KG1 (cell line): ENCODE measurements around the gene HMBS.
"Not testable (repeated sequence)": the region's sequence is repeated elsewhere in the genome, so short reads cannot be mapped to it uniquely, and the experiment has no call there.

Source experiments
- DNase-seq: peaks from one replicate; lab custom pipeline; 2025; lab: John Stamatoyannopoulos, UW

Gene HMBS

DNA sequence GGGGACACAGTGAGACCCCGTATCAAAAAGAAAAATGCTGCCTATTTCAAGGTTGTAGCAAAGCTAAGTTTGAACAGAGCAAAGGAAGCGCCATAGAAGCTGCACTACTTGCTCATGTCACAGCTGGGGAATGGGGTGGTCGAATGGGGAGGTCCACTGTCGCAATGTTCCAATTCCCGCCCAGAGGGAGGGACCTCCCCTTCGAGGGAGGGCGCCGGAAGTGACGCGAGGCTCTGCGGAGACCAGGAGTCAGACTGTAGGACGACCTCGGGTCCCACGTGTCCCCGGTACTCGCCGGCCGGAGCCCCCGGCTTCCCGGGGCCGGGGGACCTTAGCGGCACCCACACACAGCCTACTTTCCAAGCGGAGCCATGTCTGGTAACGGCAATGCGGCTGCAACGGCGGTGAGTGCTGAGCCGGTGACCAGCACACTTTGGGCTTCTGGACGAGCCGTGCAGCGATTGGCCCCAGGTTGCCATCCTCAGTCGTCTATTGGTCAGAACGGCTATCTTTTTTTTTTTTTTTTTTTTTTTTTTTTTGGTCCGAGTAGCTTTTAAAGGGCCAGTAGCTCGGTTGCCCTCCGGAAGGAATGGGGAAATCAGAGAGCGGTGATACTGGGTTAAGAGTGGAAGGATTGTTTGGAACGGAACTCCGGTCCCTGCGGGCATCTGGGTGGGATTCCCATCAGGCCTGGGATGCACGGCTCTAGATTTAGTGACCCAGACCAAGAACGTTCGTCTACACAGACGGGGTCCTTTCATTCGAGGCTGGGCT is at the start of gene HMBS:
Gene HMBS (plus strand): TSS at position 219 of the 774 bp plus-strand sequence. CDS start 153 bp downstream, at position 372.
- DNase-seq = peak; percentile 99

DNA sequence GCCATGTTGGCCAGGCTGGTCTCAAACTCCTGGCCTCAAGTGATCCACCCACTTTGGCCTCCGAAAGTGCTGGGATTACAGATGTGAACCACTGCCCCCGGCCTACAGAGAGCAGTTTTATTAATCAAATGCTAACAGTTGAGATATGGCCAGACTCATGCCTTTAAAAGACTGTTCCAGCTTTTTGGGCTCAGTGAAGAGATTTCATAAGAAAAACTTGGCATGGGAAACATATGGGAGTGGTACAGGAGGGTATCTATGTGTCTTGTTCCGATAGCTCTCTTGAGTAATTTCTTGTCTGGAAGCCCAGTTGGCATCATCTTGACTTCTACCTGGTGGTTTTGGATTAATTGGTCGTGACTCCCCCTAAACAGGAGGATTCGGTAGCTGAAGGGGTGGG is 45.8 kb upstream of the HMBS start:
- no peak for DNase-seq

- not testable (repeated sequence) for DNase-seq
These were observed 45.2 kb upstream of the HMBS start for GRCh38 chr11:119039471-119039870.

DNA sequence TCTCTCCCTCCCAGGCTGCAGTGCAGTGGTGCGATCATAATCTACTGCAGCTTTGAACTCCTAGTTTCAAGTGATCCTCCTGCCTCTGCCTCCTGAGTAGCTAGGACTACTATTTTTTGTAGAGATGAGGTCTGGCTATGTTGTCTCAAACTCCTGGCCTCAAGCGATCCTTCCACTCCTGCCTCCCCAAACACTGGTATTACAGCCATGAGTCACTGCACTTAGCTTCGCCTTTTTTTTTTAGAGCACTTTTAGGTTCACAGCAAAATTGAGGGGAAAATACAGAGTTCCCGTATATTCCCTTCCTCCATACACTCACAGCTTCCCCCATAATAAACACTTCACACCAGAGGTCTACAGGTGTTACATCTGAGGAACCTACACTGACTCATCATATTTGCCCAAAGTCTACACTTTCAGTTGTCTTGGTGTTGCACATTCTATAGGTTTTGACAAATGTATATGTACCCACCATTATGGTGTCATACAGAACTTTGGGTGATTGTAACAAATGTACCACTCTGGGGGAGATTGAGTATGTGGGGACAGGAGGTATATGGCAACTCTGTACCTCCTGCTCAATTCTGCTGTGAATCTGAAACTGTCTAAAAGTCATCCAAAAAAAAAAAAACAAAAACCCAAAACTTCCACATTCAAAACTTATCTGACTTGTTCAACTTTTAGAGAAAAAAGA is 42.7 kb upstream of the HMBS start:
- no peak for DNase-seq

GRCh38 chr11:119042927-119043326 is 41.8 kb upstream of the HMBS start:
- DNase-seq = no peak

DNA sequence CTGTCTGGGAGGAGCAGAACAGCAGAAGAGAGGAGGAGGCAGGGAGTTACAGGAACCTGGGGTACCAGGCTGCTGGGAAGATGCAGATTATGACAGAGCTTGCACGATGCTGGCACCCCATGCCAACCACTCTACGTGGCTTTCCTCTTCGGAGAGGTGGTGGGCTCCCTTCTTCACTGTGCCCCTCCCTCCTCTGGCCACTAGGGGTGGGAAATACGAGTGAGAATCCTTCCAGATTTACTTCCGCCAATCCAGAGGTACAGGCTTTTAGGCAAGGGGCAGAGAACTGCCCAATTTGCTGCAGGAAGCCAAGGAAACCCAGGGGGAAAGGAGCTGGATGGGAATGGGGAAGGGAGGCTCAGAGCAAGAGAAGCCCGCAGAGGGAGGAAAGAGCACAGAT is 40.0 kb upstream of the HMBS start:
- no peak for DNase-seq

DNA sequence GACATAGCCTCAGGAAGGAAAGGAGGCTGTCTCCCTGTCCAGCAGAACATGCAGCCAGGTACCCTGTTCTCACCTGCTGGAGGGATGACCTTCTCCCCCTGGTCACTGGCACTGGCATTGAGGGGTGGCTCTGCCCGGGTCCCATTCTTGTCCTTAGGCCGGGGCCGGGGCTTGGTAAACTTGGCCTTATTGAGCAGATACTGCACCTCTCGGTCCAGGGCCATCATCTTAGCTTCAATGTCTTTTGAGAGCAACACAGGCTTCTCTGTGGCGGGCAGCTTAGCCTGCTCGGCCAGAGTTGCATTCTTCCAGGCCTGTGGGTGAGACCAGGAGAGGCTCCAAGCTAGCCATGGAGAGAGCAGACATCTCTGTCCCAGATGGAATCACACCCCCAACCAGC is 38.2 kb upstream of the HMBS start:
- no peak for DNase-seq

DNA sequence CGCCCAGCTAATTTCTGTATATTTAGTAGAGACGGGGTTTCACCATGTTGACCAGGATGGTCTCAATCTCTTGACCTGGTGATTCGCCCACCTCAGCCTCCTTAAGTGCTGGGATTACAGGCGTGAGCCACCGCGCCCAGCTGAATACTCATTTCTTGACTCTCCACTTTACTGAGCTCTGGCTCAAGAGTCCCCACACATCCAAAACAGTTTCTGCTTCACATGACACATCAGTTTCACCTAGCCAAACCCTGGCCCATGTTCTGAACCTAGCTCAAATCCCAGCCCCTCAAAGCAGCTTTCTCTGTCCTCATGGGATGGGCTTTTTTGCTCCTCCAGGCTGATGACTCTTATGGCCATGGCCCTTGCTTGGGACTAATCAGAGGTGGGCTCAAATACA is 37.5 kb upstream of the HMBS start:
- DNase-seq = no peak

DNA sequence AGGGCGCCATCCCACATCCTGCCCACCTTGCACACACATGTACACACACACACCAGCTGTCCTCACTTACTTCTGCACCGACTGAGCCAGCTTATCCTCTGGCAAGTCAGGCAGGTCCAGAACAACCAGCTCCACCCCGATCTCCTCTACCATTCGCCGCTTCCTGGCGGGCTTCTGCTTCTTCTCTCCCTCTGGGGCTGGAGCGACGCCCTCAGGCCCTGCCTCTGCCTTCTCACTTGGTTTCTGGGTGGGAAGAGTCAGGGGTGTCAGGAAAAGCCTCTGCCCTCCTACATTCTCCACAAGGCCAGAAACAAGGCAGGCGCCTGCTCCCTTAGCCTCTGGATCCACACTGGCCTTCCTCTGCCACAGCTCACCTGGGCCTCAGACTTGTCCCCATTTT is 36.0 kb upstream of the HMBS start:
- DNase-seq = no peak

DNA sequence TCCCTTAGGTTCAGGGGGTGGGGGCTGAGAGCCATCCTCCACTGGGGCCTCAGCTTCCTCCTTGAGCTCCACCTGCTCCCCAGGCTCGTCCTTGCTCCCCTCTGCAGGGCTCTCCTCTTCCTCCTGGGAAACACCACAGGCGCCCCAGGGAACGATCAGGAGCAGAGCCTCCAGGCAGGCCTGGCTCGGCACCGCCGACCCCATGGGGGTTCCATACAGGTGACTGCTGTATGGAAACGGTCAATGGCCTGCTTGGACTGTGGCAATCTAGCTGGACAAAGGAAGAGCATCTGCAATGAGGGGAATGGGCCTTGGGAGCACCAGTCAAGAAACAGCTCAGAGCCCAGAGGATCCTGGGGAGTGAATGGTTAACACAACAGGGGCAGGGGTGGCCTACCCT is 35.6 kb upstream of the HMBS start:
- no peak for DNase-seq

- DNase-seq = no peak
These were observed 33.1 kb upstream of the HMBS start for GRCh38 chr11:119051440-119052162.

- DNase-seq = no peak
These were observed 32.4 kb upstream of the HMBS start for GRCh38 chr11:119052163-119052814.

DNA sequence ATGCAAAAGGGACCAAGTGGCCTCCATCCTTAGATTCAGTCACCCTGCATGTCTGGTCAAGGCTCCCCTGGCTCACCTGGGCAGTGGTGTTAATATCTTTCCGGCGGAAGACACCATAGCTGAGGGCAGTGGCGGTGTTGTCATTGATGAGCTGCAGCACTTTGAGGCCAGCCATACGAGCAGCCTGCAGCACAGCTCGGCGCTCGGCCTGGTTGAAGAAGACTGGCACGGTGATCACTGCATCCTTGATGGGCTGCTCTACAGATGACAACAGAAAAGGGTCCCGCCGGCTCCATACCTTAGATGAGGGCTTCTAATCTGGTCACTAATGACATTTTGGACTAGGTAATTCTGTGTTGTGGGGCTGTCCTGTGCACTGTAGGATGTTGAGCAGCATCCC is 30.3 kb upstream of the HMBS start:
- DNase-seq = no peak

- no peak for DNase-seq
These were observed 28.8 kb upstream of the HMBS start for GRCh38 chr11:119055901-119056300.

DNA sequence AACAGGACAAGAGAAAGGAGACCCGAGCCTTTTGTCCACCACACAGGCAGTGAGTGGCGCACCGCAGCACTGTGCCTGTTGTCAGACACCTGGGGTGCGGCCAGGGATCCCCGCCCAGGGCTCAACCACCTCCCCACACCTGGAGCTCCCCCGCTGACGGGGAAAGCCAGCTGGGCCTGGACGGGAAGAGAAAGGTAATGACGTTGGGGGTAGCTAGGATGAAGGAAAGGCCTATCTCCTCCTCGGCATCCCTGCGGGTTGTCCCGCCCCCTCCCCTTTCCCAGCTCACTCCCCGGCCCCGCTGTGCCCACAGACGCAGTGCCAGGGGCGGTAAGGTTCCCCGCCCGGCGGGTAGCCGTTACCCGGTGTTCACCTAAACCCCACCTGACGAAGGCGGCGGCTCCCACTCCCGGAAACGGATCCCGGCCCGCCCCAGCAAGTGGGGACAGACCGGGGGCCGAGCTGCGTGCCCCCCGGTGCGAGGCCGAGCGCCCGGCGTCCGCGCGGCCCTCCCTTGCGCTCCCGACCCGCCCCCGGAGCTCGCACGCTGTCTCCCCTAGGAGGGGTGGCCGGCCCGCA is 28.2 kb upstream of the HMBS start:
- no peak for DNase-seq

- DNase-seq = peak; percentile 99
These were observed 27.5 kb upstream of the HMBS start, which contains the start of gene HYOU1 for GRCh38 chr11:119057000-119057769. Gene HYOU1, minus strand, starts transcription at chr11:119057205. Its CDS starts 1,045 bp downstream, at chr11:119056160.

DNA sequence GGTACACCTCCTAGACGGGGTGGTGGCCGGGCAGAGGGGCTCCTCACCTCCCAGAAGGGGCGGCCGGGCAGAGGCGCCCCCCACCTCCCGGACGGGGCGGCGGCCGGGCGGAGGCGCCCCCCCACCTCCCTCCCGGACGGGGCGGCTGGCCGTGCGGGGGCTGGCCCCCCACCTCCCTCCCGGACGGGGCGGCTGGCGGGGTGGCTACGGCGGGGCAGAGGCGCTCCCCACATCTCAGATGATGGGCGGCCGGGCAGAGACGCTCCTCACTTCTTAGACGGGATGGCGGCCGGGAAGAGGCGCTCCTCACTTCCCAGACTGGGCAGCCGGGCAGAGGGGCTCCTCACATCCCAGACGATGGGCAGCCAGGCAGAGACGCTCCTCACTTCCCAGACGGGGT is 25.6 kb upstream of the HMBS start:
- DNase-seq = not testable (repeated sequence)

GRCh38 chr11:119061256-119061655 is 23.4 kb upstream of the HMBS start:
- DNase-seq = no peak

DNA sequence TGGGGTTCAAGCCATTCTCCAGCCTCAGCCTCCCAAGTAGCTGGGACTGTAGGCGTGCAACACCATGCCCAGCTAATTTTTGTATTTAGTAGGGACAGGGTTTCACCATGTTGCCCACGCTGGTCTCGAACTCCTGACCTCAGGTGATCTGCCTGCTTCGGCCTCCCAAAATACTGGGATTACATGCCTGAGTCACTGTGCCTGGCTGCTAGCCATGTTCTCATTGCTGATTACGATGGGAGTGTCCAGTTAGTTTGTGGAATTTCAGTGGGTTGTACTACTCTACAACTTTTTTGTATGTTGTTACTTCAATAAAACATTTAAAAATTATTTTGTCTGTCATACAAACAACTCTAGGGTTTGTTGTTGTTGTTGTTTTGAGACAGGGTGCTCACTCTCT is 21.9 kb upstream of the HMBS start:
- DNase-seq = no peak

DNA sequence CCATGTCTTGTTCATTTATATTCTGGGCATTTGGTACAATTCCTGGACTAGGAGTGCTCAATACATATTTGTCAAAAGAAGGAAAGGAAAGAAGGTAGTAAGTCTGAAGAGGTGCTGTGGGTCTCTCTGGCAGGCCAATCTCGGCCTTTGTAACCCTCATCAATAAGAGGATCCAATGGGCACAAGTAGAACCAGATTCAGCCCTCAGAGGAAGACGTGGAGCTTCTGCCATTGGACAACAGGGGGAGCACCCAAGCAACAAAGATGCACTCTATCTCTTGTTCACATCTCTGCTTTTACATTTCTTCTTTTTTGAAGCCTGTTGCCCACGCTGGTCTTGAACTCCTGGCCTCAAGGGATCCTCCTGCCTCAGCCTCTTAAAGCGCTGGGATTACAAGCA is 19.3 kb upstream of the HMBS start:
- DNase-seq = no peak
